Measurements from ENCODE around the gene ACBD3.

DNA sequence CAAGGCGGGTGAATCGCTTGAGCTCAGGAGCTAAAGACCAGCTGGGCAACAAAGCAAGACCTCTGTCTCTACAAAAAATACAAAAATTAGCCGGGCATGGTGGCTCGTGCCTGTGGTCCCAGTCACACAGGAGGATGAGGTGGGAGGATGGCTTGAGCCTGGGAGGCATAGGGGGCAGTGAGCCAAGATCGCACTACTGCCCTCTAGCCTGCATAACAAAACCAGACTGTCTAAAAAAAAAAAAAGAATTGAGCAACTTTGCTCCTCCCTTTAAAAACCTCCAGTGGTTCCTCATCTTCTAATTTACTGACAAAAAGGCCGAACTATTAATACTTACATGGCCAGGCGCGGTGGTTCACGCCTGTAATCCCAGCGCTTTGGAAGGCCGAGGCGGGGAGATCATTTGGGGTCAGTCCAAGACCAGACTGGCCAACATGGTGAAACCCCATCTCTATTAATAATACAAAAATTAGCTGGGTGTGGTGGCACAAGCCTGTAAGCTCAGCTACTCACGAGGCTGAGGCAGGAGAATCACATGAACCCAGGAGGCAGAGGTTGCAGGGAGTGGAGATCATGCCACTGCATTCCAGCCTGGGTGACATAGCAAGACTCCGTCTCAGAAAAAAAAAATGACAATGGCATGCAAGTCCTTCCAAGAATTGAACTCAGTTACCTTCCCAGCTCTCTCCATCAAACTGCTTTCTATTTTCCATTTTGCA is 4.4 kb downstream of the ACBD3 start:
- TF ChIP-seq CTCF (IDR thresholded peaks at IDR 0.05) (peak in 5 of 6 experiments; percentile 6 to 43 (median 33)), POLR2A (IDR thresholded peaks at IDR 0.05) (no peak)
